GM18526 (cell line): ENCODE results near the gene ANKRD12.

Experiments used
- POLR2A ChIP-seq: IDR thresholded peaks from 3 replicates; pipeline ENCODE4 v1.6.1; 2011; ENCODE audit not compliant: insufficient read length; ENCODE audit errors: extremely low read depth

ANKRD12 gene

DNA sequence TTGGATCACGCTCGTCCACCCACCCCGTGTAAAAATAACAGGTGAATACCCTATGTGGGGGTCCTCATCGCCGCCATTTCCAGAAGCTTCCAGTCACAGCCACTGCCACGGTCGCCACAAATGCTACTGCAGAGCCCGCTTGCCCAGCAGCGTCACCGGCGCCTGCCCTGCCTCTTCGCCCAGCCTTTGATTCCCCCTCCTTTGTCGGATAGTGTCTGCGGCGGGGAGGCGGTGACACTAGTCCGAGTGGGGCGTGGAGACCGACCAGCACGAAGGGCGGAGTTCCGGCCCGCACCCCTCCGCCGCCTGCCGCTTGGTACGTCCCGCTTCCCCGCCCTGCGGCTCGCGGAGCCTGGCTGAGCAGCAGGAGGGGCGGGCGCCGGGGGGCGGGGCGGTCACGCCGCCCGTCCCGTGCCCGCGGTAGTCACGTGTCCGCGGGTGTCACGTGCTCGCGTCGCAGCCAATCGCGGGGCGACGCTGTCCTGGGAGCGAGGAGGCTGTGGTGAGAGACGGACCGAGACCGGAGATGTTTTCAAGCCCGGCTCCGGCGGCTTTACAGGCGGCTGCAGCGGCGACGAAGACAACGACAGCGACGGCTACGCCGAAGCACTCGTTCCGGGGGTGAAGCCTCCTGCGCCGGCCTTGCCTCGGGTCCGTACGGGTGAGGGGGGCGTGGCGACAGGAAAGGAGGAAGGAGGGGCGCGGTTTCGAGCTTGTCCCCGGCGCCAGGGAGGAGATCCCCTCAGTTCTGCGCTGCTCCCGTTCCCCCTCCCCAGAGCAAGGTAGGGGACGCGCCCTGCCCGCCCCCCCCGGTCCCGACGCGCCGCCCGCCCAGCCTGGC lies at the start of gene ANKRD12:
Gene ANKRD12, plus strand, starts transcription at position 467 of the 841 bp plus-strand sequence. CDS start 45,652 bp downstream, outside the sequence.
- peak; percentile 46 for TF ChIP-seq POLR2A

- TF ChIP-seq POLR2A: no peak
Observed at GRCh38 chr18:9087144-9087543, 49.4 kb upstream of the ANKRD12 start.

DNA sequence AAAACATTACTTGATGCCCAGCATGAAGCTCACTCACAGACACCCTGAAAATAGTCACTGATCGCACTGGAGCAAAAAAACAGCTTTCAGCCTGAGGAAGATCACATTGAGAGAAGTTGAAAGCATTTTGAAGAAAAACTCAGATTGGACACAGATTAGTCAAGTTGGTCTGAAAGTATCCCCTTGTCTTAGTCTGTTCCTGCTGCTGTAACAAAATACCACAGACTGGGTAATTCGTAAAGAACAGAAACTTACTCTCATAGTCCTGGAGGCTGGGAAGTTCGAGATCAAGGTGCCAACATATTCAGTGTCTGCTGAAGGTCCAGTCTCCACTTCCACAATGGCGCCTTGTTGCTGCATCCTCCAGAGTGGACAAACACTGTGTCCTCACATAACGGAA lies 48.3 kb upstream of the ANKRD12 start:
- no peak for TF ChIP-seq POLR2A

DNA sequence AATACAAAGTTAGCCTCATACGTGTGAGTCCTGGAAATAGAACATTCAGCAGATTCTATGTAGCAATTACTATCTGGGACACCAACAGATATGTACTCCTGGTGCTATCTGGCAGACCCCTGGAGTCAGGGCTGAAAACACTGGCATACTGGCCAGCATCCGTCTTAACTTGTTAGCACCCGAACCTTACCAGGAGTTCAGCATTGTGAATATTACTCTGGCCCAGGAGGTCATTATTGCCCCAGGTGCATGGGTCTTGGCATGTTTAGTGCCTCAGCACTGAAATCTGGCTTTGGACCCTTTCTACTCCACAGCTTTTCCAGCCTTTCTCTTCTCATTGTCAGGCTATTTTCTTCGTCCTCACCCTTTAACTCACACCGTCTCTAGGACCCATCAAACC lies 46.0 kb upstream of the ANKRD12 start:
- no peak for TF ChIP-seq POLR2A

- TF ChIP-seq POLR2A: no peak
Observed at GRCh38 chr18:9091066-9091476, 45.5 kb upstream of the ANKRD12 start.

DNA sequence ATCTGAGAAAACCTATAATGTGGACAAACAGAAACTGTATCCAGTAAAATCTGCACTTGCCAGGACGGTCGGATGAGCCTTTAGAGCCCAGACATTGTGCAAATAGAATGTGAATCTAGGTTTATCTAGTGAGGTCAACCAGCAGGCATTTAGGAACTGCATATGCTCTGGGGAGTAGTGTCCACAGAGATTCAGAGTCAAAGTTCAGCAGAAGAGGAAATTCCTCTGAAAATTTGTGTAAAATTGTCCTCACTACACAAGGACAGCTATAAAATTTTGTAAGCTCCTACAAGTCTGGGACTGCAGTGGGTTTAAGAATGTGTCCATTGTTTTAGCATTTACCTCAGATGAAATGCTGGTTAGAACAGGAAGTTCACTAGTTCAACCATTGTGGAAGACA lies 43.9 kb upstream of the ANKRD12 start:
- no peak for TF ChIP-seq POLR2A

DNA sequence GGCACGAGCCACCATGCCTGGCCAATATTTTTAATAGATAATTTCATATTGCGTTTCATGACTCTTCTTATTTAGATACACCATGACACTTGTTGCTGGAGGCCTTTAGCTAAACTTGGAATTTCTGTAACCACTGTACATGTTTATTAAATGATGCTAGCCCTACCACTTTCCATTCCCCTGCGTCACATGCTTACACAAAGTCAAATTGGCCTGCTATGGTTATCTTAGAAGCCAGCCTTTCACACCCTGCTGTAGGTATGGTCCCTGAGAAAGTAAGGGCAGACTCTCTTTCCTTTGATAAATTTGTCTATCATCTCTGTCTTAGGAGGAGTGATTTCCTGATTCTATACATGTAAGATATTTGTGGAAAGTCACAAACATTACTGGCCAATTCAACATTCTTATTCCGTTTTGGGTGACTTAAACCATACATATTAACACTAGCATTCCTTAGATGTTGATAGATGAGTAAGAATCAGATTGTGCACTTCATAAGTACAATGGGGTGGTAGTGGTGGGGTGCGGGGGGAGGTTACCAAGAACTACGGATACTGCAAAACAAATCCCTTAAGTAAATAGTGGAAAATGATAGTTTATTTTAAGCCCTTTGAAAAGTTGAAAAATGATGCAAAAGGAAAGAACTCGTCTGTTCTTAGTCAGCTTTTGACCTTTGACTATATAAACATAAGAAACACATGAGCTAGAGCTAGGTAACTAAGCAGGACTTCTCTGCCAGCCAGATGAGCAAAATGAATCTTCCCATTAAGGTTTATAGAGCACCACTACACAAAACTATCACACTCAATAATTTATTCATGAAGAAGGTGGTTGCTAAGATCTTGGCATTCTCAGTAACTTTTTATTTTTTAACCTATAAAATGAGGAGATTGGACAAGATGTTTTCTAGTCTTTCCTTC lies 42.0 kb upstream of the ANKRD12 start:
- TF ChIP-seq POLR2A: no peak

DNA sequence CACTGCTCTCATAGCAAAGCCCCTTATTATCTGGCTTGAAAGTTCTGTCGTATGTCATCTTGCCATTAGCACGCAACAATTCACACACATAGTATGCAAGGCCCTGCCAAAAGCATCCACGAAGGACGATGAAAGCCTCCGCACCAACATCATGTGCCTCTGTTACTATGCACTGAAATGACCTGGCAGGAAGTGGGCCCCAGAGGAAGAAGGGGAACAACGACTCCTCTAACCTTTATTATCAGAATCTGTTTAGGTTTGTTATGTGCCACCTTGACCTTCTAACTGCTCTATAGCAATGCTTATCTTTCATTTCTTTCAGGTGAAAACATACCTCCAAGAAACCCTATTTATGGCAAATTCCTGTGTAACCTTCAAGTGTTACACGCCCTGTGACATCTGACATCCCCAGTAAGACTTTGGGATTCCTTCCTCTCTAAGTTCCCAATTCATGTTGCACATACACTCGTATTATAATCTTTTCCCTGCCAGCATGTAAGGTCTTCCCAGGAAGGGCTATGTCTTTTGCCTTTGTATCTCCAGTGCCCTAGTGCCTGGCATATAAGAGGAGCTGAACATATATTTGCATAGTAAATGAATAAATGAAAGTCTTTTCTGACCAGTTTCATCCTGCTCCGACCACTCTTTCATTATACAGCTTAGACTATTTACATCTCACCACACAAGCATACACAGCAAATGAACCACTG lies 41.1 kb upstream of the ANKRD12 start:
- no peak for TF ChIP-seq POLR2A

- no peak for TF ChIP-seq POLR2A
Observed at GRCh38 chr18:9096007-9096371, 40.6 kb upstream of the ANKRD12 start.

GRCh38 chr18:9096685-9097084 lies 39.9 kb upstream of the ANKRD12 start:
- TF ChIP-seq POLR2A: no peak

GRCh38 chr18:9097349-9097748 lies 39.2 kb upstream of the ANKRD12 start:
- no peak for TF ChIP-seq POLR2A

GRCh38 chr18:9100796-9101195 lies 35.8 kb upstream of the ANKRD12 start:
- no peak for TF ChIP-seq POLR2A

DNA sequence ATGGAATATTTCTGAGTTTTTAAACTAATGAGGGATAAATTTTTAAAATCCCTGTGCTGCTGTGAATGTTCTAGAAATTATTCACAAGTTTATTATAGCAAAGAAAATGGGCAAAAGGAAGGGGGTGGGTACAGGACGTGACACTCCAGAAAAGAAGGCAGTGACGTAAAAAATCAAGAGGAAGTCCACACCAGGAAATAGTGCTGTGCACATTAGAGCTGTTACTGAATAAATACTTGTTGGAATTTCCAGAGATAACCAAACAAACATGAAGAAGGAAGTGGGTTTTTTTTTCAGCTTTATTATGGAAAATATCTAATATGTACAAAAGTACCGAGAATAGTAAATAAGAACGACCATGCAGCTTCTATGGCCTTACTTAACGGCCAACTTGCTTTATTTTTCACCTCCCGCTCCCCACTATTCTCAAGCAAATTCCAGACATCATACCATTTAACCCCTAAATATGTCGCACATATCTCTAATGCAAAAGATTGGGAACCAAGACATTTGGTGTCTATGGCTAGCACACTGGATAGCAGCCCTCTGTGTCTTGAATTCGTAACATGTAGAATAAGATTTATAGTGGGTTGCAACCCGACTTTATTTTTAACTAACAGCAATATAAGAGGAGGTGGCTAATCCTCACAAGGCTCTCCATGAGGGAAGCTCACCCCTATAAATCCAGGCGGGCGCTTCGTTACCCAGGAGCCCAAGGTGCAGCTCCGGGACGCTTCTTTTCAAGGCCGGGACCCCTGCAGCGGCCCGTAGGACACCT lies 34.7 kb upstream of the ANKRD12 start:
- TF ChIP-seq POLR2A: no peak

- TF ChIP-seq POLR2A: peak; percentile 67
Observed at GRCh38 chr18:9102508-9103375, 33.8 kb upstream of the ANKRD12 start, which contains the start of gene NDUFV2. Gene NDUFV2, plus strand, starts transcription at chr18:9102699. Its CDS starts 45 bp downstream, at chr18:9102744.
